HG03520 (cell line): ENCODE measurements around the gene PIK3CG.
"Not testable (repeated sequence)": the region's sequence is repeated elsewhere in the genome, so short reads cannot be mapped to it uniquely, and the experiment has no call there.

Experiments
- ATAC-seq: cut with Tn5 transposase; IDR thresholded peaks from one replicate; pipeline ENCODE4 v1.9.1; 2021; ENCODE audit warnings: mild to moderate bottlenecking, moderate library complexity; ENCODE audit not compliant: unreplicated experiment

Gene PIK3CG

GRCh38 chr7:106927536-106927935 is 62.5 kb downstream of the PIK3CG start:
- no peak for ATAC-seq

DNA sequence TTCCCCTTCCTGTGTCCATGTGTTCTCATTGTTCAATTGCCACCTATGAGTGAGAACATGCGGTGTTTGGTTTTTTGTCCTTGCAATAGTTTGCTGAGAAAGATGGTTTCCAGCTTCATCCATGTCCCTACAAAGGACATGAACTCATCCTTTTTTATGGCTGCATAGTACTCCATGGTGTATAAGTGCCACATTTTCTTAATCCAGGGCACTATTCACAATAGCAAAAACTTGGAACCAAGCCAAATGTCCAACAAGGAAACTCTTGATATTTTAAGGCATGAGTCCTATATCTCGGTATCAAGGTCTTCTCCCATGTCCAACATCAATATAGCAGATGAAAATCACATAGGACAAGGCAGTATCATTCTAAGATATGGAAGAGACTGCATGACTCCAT is 64.5 kb downstream of the PIK3CG start:
- ATAC-seq = not testable (repeated sequence)

- ATAC-seq = no peak
Measured at GRCh38 chr7:106936236-106936635, 71.2 kb downstream of the PIK3CG start.

DNA sequence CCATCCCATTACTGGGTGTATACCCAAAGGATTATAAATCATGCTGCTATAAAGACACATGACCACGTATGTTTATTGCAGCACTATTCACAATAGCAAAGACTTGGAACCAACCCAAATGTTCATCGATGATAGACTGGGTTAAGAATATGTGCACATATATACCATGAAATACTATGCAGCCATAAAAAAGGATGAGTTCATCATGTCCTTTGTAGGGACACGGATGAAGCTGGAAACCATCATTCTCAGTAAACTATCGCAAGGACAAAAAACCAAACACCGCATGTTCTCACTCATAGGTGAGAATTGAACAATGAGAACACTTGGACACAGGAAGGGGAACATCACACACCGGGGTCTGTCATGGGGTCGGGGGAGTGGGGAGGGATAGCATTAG is 73.0 kb downstream of the PIK3CG start:
- not testable (repeated sequence) for ATAC-seq

DNA sequence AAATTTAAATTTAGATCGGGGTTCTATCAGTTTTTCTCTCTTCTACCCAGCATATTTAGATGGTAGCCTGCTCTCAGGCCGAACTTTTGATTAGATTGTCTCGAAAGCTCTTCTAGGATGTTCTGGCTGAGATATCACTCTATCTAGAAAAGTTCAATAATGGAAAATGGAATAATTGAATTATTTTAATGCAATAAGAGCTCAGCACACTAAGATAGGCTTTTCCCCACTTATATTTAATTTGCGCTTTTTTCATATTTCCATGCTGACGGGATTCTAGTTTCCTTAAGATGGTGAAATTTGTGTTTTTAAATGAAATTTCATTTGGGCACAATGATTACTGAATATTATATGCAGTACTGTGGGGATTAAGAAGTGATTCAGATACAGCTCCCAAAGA is 73.7 kb downstream of the PIK3CG start:
- ATAC-seq = no peak

- ATAC-seq = no peak
Measured at GRCh38 chr7:106944035-106944665, 79.1 kb downstream of the PIK3CG start.

- no peak for ATAC-seq
Measured at GRCh38 chr7:106947244-106947728, 82.2 kb downstream of the PIK3CG start.

GRCh38 chr7:106952001-106952657 is 87.0 kb downstream of the PIK3CG start:
- ATAC-seq = no peak

- no peak for ATAC-seq
Measured at GRCh38 chr7:106952658-106953231, 87.7 kb downstream of the PIK3CG start.

GRCh38 chr7:106954840-106955239 is 89.8 kb downstream of the PIK3CG start:
- no peak for ATAC-seq

GRCh38 chr7:106955857-106956256 is 90.8 kb downstream of the PIK3CG start:
- ATAC-seq = not testable (repeated sequence)
